Adipocyte (in vitro differentiated cells): Measurements from ENCODE around the gene C5.

Source experiments
- DNase-seq: peaks from one replicate; pipeline ENCODE4 v3.0.0-alpha.2; 2015; ENCODE audit warnings: low read depth
- H3K27me3 ChIP-seq: replicated peaks from 2 replicates; pipeline ENCODE4 v1.7.0; 2013; ENCODE audit warnings: mild to moderate bottlenecking, low read length, moderate library complexity; ENCODE audit not compliant: control insufficient read depth, insufficient read depth
- H3K36me3 ChIP-seq: 2 replicates; pipeline ENCODE4 v1.7.0; 2013; ENCODE audit warnings: low read length, mild to moderate bottlenecking, moderate library complexity; ENCODE audit not compliant: control insufficient read depth, insufficient read depth, severe bottlenecking
- H3K4me1 ChIP-seq: 2 replicates; pipeline ENCODE4 v1.7.0; 2013; ENCODE audit warnings: mild to moderate bottlenecking, low read length, moderate library complexity; ENCODE audit not compliant: control insufficient read depth, insufficient read depth
- H3K4me3 ChIP-seq: 2 replicates; pipeline ENCODE4 v1.7.0; 2013; ENCODE audit warnings: mild to moderate bottlenecking, low read length, moderate library complexity
- H3K9ac ChIP-seq: 2 replicates; pipeline ENCODE4 v1.7.0; 2013; ENCODE audit warnings: mild to moderate bottlenecking, low read length, moderate library complexity
- H3K9me3 ChIP-seq: 2 replicates; pipeline ENCODE4 v1.7.0; 2013; ENCODE audit warnings: mild to moderate bottlenecking, low read length, moderate library complexity; ENCODE audit not compliant: control insufficient read depth

Gene C5

GRCh38 chr9:120915854-120916470 is 134.1 kb downstream of the C5 start:
- H3K36me3 ChIP-seq, result no peaks in the 10 kb centered on the region
- H3K9ac ChIP-seq, result peak overlapping the region; percentile 61
- H3K4me3 ChIP-seq, result peak overlapping the region; percentile 22
- DNase-seq, result no peak
- H3K27me3 ChIP-seq, result no peaks in the 10 kb centered on the region
- no peaks in the 10 kb centered on the region for H3K9me3 ChIP-seq
- peaks cover 43% of the 10 kb centered on the region for H3K4me1 ChIP-seq

GRCh38 chr9:120914953-120915352 is 135.1 kb downstream of the C5 start:
- no peaks in the 10 kb centered on the region for H3K36me3 ChIP-seq
- no peaks in the 10 kb centered on the region for H3K27me3 ChIP-seq
- no peak for DNase-seq
- peaks cover 36% of the 10 kb centered on the region for H3K4me1 ChIP-seq
- no peaks in the 10 kb centered on the region for H3K9me3 ChIP-seq
- no peak overlapping the region for H3K4me3 ChIP-seq
- H3K9ac ChIP-seq, result no peak overlapping the region

DNA sequence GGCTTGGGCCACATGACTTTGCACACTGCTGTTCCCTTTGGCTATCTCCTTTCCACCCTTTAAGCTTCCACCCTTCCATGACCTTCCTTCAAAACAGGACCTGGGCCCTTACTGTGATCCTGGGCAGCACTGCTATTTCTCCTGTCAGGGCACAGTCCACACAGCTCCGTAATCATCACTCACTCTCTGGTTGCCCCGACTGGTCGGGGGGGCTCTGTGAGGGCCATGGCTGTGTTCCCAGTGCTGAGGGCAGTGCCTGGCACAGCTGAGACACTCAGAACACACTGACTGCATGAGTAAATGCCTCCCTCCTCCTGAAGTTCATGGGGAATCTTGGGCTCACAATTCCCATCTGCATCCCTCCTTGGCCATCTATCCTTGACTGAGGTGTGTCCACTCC is 135.7 kb downstream of the C5 start:
- Histone ChIP-seq H3K4me1 (peaks cover 31% of the 10 kb centered on the region), H3K9ac (no peak overlapping the region), H3K9me3 (no peaks in the 10 kb centered on the region), H3K4me3 (no peak overlapping the region), H3K36me3 (no peaks in the 10 kb centered on the region), H3K27me3 (no peaks in the 10 kb centered on the region)
- no peak for DNase-seq

- DNase-seq, result no peak
- Histone ChIP-seq H3K4me3 (no peak overlapping the region), H3K9ac (no peak overlapping the region), H3K36me3 (no peaks in the 10 kb centered on the region), H3K9me3 (no peaks in the 10 kb centered on the region), H3K4me1 (peaks cover 25% of the 10 kb centered on the region), H3K27me3 (no peaks in the 10 kb centered on the region)
These were observed 136.3 kb downstream of the C5 start for GRCh38 chr9:120913647-120914264.

DNA sequence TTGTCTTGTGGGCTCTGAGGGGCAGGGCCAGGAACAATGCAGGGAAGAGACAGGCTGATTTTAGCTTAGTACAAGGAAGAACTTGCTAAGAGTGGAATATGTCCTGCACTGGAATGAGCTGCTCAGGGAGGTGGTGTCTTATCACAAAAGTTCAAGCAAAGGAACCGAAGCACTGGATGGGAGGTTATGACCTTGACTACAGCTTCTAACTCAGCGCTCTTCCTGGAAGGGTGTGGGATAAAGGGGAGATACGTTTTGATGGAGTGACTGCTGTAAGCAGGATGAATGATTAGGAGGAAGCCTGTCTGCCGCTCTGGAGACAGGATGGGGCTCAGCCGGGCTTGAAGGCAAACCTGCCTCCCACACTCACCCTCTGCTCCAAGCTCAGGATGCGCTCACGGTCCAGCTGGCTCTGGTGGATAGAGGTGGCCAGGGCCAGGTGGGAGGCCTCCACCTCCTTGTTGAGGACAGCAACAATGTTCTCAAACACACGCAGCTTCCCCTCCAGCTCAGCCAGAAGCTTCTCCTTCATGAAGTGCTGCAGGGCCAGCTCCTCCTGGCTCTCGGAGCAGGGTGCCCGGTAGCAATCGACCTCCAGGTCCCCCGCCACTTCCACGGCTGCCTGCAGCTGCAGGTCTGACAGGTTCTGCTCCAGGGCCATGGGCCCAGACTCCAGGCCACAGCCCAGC is 137.0 kb downstream of the C5 start:
- Histone ChIP-seq H3K36me3 (no peaks in the 10 kb centered on the region), H3K27me3 (no peaks in the 10 kb centered on the region), H3K4me3 (no peak overlapping the region), H3K9ac (no peak overlapping the region), H3K4me1 (peaks cover 21% of the 10 kb centered on the region), H3K9me3 (no peaks in the 10 kb centered on the region)
- DNase-seq, result no peak

DNA sequence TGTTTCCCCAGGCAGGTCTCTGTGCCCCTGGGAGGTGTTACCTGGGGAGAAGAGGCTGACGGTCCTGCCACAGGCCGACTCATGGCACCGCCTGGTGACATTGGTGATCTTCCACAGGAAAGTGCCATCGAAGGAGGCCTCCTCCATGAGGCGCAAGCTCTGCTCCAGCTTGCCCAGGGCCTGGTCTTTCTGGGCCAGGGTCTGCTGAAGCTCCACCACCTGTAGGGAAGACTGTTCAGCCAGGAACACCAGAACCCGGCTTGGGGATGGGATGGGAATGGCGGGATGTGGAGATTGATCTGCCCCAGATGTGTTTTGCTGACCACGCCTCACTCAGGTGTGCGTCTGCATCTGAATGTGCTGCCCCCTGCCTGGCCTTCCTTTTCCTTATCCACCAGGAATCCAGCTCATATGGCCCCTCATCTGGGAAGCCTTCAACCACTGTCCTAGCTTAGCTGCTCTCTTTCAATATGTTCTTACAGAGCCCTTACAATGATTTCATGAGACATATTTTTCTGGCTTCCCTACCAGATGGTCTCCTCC is 138.7 kb downstream of the C5 start:
- no peak for DNase-seq

DNA sequence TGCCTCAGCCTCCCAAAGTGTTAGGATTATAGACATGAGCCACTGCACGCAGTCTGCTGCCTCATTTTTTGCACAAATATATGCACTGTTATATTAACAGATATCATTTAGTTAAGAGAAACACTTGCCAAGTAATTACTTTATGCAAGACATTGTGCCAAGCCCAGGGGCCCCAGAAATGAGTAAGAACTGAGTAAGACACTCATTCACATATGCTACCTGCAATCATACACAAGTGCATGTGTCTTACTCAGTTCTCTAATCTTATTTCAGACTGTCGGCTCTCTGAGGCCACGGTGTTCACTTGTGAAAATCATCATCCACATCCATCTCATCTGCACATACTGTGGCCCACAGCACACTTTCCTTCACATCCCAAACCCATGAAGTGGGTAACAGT is 139.4 kb downstream of the C5 start:
- no peaks in the 10 kb centered on the region for H3K9me3 ChIP-seq
- H3K27me3 ChIP-seq, result no peaks in the 10 kb centered on the region
- H3K4me1 ChIP-seq, result peaks cover 6% of the 10 kb centered on the region
- no peak overlapping the region for H3K4me3 ChIP-seq
- DNase-seq, result no peak
- no peaks in the 10 kb centered on the region for H3K36me3 ChIP-seq
- H3K9ac ChIP-seq, result no peak overlapping the region

More for the DNA sequence above, 138.7 kb downstream of the C5 start:
- Histone ChIP-seq H3K4me1 (peaks cover 14% of the 10 kb centered on the region), H3K9me3 (no peaks in the 10 kb centered on the region), H3K27me3 (no peaks in the 10 kb centered on the region), H3K36me3 (no peaks in the 10 kb centered on the region), H3K9ac (no peak overlapping the region), H3K4me3 (no peak overlapping the region)

- H3K36me3 ChIP-seq, result no peaks in the 10 kb centered on the region
- H3K4me1 ChIP-seq, result peaks cover 4% of the 10 kb centered on the region
- H3K9me3 ChIP-seq, result no peaks in the 10 kb centered on the region
- no peaks in the 10 kb centered on the region for H3K27me3 ChIP-seq
- no peak for DNase-seq
- H3K4me3 ChIP-seq, result no peak overlapping the region
- H3K9ac ChIP-seq, result no peak overlapping the region
These were observed 140.2 kb downstream of the C5 start for GRCh38 chr9:120909904-120910303.

- Histone ChIP-seq H3K4me1 (peaks cover 4% of the 10 kb centered on the region), H3K9me3 (no peaks in the 10 kb centered on the region), H3K4me3 (no peak overlapping the region), H3K36me3 (no peaks in the 10 kb centered on the region), H3K9ac (no peak overlapping the region), H3K27me3 (peaks cover 12% of the 10 kb centered on the region)
- no peak for DNase-seq
These were observed 144.5 kb downstream of the C5 start for GRCh38 chr9:120905315-120906164.

DNA sequence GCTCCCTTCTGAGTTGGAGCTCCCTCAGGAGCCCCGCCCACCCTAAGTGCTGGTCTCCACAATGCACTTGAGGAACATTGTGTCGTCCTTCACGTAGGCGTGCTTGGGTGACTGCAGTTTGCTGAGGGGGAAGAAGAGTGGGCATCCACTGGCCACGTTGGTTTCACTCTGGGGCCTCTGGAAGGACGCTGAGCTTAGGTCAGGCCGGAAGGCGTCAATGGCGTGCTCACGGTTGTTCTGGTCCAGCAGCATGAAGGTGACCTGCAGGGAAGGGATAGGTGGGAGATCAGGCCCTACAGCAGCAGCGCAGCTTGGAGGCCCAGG is 145.1 kb downstream of the C5 start:
- H3K9ac ChIP-seq, result no peak overlapping the region
- peaks cover 1% of the 10 kb centered on the region for H3K4me1 ChIP-seq
- H3K36me3 ChIP-seq, result no peaks in the 10 kb centered on the region
- no peaks in the 10 kb centered on the region for H3K9me3 ChIP-seq
- H3K27me3 ChIP-seq, result peaks cover 15% of the 10 kb centered on the region
- no peak overlapping the region for H3K4me3 ChIP-seq
- DNase-seq, result no peak
